GM10266 (cell line): ENCODE results near the gene PBXIP1.
A peak's percentile ranks its signal among the peaks of the same experiment; 100 is the strongest.

Source experiments
- DNase-seq: peaks from one replicate; pipeline ENCODE4 v3.0.0; 2012; ENCODE audit errors: extremely low spot score
- CTCF ChIP-seq: IDR thresholded peaks from 2 replicates; pipeline ENCODE4 v1.5.1; 2012; ENCODE audit warnings: mild to moderate bottlenecking, low read depth; ENCODE audit not compliant: control insufficient read depth, insufficient read depth; ENCODE audit errors: missing control alignments

The PBXIP1 gene

GRCh38 chr1:154945962-154946850, 9.7 kb downstream of the PBXIP1 start:
- no peak for DNase-seq
- TF ChIP-seq CTCF, result no peak

DNA sequence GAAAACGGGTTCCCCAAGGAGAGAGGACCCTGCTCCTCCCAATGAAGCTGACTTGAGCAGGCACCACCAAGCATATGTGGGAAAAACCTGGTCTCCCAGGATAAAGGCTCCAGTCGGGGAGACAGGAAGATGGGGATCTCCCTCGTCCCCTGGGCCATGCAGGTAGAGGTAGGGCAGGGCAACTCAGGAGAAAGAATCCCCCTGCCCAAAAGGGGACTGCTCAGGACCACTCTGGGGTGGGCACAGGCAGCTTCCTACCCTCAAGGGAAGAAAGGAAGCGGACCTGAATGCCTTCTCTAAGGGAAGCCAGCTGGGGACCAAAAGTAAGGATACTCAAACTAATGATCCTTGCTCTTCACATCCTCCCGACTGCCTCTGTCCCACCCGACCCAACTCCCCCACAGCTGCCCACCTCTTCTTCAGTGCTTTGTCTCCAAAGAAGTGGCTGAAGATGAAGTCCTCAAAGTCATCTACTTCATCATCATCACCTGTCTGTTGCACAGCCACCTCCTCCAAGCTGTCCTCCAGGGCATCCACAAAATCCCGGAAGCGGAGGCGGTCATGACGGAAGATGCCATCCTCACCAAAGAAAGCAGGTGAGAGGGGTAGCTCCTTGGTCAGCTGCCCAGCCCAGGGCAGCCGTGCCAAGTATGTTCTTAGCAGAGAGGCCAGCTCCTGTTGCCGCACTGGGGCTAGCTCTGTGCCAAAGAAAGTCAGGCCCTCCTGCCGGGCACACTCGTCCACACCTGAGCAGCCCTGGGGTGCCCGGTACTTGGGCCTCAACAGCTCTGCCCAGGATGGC, 10.5 kb downstream of the PBXIP1 start:
- DNase-seq, result no peak
- no peak for TF ChIP-seq CTCF

DNA sequence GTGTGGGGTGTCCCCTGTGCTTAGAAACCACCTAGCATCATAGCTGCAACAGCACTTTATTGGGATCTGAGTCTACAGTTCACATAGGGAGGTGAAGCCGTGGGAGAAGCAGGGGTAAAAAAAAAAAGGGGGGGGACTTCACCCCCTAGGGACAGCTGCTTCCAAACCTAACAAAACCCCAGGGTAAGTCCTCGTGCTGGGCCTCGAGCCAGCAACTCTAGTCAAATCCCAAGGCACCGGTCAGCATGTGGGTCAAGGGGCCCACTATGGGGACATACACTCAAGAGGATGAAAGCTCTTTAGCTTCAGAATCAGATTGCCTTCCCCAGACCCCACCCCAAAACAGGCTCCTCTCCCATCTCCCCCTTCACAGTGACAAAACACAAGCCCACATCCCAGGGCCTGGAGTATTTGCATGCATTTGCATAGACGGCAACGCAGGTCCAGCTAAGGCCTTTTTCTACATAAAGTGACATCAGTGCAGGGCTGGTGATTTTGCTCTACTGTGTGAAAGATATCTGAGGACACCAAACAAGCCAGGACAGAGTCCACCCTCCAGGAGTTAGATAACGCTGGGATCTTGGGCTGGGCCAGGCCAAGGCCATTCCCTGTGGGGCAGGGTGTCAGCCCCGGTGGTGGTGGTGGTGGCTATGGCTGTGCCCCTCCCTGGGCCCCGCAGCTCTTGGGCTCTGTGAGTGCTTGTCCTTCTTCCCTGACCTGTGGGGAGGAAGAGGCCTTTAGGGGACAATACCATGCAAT, 11.3 kb downstream of the PBXIP1 start:
- TF ChIP-seq CTCF, result no peak
- no peak for DNase-seq

DNA sequence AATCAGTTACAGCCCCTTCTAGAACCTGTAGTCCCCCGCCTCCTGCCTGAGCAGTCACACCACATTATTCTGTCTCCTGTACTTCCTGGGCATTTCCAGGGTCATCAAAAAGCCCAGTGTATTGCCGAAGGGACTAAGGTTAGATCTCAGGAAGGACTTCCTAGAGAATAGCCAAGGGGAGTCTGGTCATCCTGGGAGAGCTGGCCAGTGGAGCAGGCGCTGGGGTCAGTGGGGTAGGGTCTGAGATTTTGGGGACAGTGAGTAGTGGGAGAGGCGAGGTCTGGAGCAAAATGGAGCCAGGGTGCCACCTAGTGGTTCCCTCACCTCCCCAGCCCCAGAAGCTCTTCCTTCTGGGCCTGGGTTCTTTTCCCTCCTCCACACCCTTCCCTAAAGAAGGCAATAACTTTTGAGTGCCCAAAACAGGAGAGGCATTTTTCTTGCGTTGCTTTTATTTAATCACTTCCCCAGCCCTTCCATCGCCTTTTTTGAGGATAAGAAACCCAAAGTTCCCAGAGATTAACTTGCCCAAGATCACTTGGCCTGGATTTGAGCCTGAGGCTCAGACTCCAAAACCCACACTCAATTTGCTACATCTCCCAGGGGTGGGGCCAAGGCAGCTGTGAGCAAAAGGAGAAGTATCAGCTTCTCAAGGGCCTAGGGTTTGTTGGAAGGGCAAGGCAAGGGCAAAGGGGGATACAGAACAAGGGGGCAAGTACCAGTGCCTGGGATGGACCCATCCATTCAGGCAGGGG, 12.1 kb downstream of the PBXIP1 start:
- peak; percentile 90 for TF ChIP-seq CTCF
- DNase-seq, result peak; percentile 67

GRCh38 chr1:154941333-154942013, 14.4 kb downstream of the PBXIP1 start:
- DNase-seq, result no peak
- no peak for TF ChIP-seq CTCF

DNA sequence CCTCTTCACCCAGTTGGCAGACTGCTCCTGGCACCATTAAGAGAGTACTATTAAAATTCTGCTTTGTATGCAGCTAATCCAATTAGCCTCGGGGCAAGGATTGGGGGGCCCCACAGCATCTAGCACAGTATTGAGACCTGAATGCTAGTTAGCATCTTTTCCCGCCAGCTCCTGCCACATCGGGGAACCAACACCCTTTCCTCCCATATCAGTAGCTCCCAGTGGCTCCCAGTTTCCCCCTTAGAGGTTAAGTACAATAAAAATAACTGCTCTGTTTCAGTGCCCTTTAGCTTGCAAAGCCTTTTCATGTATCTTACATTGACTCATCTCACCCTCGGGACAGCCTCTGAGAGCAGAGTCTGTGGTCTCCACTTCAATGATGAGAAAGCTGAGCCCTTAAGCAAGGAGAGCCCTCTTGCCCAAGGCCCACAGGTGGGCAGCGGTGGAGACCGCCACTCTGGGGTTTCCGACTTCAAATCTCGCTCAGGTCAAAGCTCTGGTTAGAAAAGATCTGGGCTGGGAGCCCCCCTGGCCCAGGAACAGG, 15.2 kb downstream of the PBXIP1 start:
- DNase-seq, result peak; percentile 51
- TF ChIP-seq CTCF, result no peak
